Activated CD4-positive, alpha-beta T cell treated with anti-CD3 and anti-CD28 coated beads, Interleukin-2, amount 10 ng/mL, durations not matched to agents 24 days and 14 days (primary cell): ENCODE measurements around the gene EIF5AL1. TPM values are rescaled to one million over a fixed set of nuclear protein-coding genes. Genes with fewer than 3 reads are reported as not detected.
A peak's percentile ranks its signal among the peaks of the same experiment; 100 is the strongest.
"Not testable (repeated sequence)": the region's sequence is repeated elsewhere in the genome, so short reads cannot be mapped to it uniquely, and the experiment has no call there.

Experiments used
- DNase-seq: peaks from one replicate; pipeline ENCODE4 v3.0.0; 2022
- H3K27ac Mint-ChIP-seq: one replicate; pipeline ENCODE4 v1.8.0; 2022; ENCODE audit warnings: mild to moderate bottlenecking, mixed read lengths
- H3K27me3 Mint-ChIP-seq: one replicate; pipeline ENCODE4 v1.8.0; 2022; ENCODE audit warnings: mixed read lengths
- H3K36me3 Mint-ChIP-seq: one replicate; pipeline ENCODE4 v1.8.0; 2022; ENCODE audit warnings: low read depth, mild to moderate bottlenecking, mixed read lengths
- H3K4me1 Mint-ChIP-seq: one replicate; pipeline ENCODE4 v1.8.0; 2021; ENCODE audit warnings: mixed read lengths
- H3K4me3 Mint-ChIP-seq: one replicate; pipeline ENCODE4 v1.8.0; 2022; ENCODE audit warnings: mild to moderate bottlenecking, moderate library complexity, mixed read lengths
- H3K9me3 Mint-ChIP-seq: one replicate; pipeline ENCODE4 v1.8.0; 2021; ENCODE audit warnings: mixed read lengths
- intact Hi-C: fragments of 100-400 bp; cut with micrococcal nuclease; formaldehyde crosslinking; loops from one replicate; pipeline ENCODE4 v1.15.1; 2023
- total RNA-seq: library from RNA; stranded (reverse); gene quantifications from 2 replicates; pipeline ENCODE4 v1.2.3, GENCODE V29; 2022

The EIF5AL1 gene
- total RNA-seq, 1 donor from 2014 or later, result 0.40 TPM

DNA sequence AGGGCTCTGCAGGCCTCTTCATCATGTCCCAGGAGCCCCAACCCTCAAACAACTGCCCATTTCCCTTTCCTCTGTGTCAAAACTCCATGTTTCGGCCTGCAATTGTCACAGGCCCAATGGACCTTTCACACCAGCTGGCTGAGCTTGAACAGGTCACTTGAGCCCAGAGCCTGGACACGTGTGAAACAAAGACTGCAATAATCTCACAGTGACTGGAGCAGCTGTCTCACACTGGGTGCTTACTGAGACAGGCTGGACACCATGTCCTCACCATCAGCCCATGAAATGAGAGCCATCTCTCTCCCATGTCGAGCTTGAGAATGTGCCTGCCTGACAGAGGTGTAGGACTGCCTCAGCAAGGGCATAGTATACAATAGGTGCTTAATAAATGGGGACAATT lies 19.5 kb upstream of the EIF5AL1 start:
- H3K36me3 Mint-ChIP-seq, result no peaks in the 10 kb centered on the region
- peaks cover 26% of the 10 kb centered on the region for H3K27me3 Mint-ChIP-seq
- H3K9me3 Mint-ChIP-seq, result no peaks in the 10 kb centered on the region
- intact Hi-C loops, result no loop called here
- DNase-seq, result no peak
- H3K4me3 Mint-ChIP-seq, result no peak overlapping the region
- no peak overlapping the region for H3K27ac Mint-ChIP-seq
- no peaks in the 10 kb centered on the region for H3K4me1 Mint-ChIP-seq

DNA sequence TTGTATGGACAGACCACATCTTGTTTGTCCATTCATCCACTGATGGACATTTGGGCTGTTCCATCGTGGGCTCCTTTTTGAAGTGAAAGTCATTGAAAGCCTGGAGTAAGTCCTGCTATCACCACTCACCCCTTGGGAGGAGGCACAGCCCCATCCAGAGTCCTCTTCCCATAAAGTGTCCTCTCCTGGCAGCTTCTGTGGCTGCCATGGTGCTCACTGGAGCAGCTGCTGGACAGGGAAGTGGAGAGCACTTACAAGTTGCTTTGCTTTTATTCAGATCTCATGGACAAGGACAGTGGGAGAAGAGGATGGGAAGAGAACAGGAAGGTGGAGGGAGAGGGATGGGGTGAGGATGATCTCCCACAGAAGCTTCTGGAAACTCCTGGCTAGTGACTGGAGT lies 18.5 kb upstream of the EIF5AL1 start:
- Mint-ChIP-seq H3K27ac (no peak overlapping the region), H3K4me1 (no peaks in the 10 kb centered on the region), H3K36me3 (no peaks in the 10 kb centered on the region), H3K27me3 (peaks cover 26% of the 10 kb centered on the region), H3K9me3 (no peaks in the 10 kb centered on the region), H3K4me3 (no peak overlapping the region)
- intact Hi-C loops, result no loop called here
- DNase-seq, result no peak

DNA sequence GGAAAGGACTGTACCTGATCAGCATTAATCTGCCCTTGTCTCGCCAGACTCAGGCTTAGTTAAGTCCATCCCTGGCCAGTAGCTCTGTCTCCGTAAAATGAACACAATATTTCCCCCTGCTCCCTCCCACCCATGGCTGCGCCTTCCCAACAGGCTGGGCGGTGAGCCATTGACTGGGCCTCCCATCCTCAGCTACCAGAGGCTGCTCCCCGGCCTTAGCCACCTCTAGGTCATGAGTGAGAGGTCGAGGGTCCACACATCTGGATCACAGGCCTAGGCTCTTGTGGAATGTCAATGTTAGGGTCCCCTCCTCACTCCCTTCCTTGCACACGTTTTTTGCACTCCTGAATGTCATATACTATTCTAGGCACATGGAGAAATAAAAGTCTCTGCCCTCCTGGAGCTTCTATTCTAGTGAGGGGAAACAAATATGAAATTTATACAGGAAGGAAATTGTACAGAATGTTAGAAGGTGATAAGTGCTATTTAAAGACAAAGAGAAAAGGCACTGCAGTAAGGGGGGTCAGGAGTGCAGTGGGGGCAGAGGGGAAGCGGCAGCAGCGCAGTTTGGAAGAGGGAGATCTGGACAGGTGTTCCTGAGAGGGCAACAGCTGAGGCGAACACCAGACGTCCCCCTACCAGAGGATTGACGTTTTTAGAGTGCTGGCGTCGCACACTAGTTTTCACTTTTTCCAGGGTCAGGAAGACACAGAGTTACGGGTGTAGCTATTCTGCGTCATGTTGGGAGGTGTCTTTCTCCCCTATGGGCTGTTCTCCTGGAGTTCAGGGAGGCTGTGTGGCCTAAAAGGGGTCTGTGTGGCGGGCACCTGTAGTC lies 17.2 kb upstream of the EIF5AL1 start:
- Mint-ChIP-seq H3K4me1 (no peaks in the 10 kb centered on the region), H3K27me3 (peaks cover 28% of the 10 kb centered on the region), H3K4me3 (no peak overlapping the region), H3K9me3 (no peaks in the 10 kb centered on the region), H3K27ac (no peak overlapping the region), H3K36me3 (no peaks in the 10 kb centered on the region)
- intact Hi-C loops, result no loop called here
- DNase-seq, result no peak

DNA sequence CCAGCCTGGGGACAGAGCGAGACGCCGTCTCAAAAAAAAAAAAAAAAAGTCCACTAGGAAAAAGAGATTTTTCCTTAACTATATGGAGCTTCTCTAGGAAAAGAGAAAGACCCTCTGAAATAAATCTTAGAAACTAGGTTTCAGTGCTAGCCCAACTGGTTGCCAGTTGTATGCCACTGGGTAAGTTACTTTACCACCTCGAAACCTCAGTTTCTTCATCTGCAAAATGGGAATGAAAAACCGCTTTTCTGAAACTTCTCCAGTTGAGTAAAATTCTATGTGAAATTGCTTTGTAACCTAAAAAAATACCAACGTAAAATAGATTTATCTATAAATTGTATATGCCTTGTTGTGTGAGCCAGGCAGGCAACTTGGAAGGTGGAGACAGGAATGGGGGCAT lies 16.5 kb upstream of the EIF5AL1 start:
- H3K36me3 Mint-ChIP-seq, result no peaks in the 10 kb centered on the region
- H3K4me1 Mint-ChIP-seq, result no peaks in the 10 kb centered on the region
- no peaks in the 10 kb centered on the region for H3K9me3 Mint-ChIP-seq
- H3K27me3 Mint-ChIP-seq, result peaks cover 28% of the 10 kb centered on the region
- H3K27ac Mint-ChIP-seq, result no peak overlapping the region
- DNase-seq, result no peak
- intact Hi-C loops, result no loop called here
- no peak overlapping the region for H3K4me3 Mint-ChIP-seq

DNA sequence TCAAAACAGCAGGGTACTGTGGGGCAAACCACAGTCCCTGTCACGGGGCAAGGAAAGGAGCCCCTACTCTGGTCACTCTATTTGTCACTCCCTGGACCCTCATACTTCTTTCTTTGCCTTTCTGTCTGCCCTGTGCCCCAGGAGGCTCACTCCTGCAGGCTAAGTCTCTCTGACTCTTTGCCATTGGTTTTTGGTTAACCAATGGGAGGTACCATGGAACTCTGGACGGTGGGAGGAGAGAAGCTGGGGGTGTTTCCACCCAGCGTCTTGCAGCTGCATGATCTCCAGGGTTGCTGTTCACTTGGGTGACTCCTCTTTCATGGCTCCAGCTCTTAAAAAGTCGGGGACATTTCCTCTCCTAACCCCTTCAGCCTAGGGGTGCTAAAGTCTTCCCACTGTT lies 15.4 kb upstream of the EIF5AL1 start:
- no peak overlapping the region for H3K4me3 Mint-ChIP-seq
- no peaks in the 10 kb centered on the region for H3K9me3 Mint-ChIP-seq

DNA sequence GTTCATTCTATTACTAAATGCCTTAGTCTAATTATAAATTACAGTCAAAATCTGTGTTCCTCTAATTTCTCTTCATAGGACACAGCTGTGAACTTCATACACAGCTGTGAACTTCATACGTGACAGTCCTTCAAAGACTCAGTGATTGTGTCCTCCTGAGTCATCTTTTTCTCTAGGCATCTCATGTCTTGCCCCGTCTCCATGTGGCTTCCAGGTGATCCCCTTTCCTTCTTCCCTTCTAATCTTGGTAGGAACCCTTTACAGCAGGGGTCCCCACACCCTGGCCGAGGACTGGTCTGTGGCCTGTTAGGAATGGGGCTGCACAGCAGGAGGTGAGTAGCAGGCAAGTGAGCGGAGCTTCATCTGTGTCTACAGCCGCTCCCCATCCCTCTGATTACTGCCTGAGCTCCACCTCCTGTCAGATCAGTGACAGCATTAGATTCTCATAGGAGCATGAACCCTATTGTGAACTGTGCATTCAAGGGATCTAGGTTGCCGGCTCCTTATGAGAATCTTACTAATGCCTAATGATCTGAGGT lies 14.0 kb upstream of the EIF5AL1 start:
- Mint-ChIP-seq H3K36me3 (no peaks in the 10 kb centered on the region), H3K4me3 (no peak overlapping the region), H3K27ac (no peak overlapping the region), H3K27me3 (peaks cover 36% of the 10 kb centered on the region), H3K4me1 (no peaks in the 10 kb centered on the region), H3K9me3 (no peaks in the 10 kb centered on the region)
- intact Hi-C loops, result no loop called here
- DNase-seq, result peak; percentile 48

More for the DNA sequence above, 15.4 kb upstream of the EIF5AL1 start:
- intact Hi-C loops, result no loop called here
- Mint-ChIP-seq H3K27me3 (peaks cover 30% of the 10 kb centered on the region), H3K36me3 (no peaks in the 10 kb centered on the region), H3K4me1 (no peaks in the 10 kb centered on the region), H3K27ac (no peak overlapping the region)
- peak; percentile 45 for DNase-seq

DNA sequence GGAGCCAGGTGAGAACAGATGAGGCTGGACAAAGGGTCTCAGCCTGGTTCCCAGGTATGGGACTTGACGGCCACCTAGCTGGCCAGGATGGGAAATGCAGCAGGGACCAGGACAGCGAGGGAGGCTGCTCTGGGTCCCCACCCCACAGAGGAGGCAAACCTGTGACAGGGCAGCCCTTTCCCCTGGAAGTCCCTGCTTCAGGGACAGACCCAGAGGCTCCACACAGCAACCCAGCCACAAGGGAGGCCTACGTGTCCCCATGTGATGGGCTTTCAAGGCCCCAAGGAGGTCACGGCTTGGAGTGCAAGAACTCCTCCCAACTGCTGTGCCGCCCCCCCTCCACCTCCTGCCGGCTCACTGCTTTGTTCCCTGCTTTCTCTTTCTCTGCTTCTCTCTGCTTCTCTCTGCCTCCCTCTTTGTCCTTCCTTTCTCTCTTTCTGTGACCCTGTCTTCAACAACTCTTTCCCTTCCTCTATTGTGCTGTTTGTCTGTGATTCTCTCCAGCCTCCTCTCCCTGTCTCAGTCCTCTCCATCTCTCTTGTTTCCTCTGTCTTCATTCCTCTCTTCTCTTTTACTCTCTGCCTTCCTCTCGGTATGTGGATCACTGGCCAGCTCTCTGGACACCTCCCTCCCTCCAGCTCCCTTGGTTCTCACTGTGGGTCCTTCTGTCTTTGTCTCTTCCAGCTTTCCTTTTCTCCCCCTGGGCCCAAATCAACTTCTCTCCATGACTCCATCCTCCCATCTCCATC lies 9.6 kb upstream of the EIF5AL1 start:
- H3K4me1 Mint-ChIP-seq, result peaks cover 9% of the 10 kb centered on the region
- no peak overlapping the region for H3K4me3 Mint-ChIP-seq
- intact Hi-C loops, result no loop called here
- peak; percentile 52 for DNase-seq
- H3K9me3 Mint-ChIP-seq, result no peaks in the 10 kb centered on the region
- peaks cover 24% of the 10 kb centered on the region for H3K27me3 Mint-ChIP-seq
- H3K36me3 Mint-ChIP-seq, result no peaks in the 10 kb centered on the region
- H3K27ac Mint-ChIP-seq, result peak overlapping the region; percentile 45

DNA sequence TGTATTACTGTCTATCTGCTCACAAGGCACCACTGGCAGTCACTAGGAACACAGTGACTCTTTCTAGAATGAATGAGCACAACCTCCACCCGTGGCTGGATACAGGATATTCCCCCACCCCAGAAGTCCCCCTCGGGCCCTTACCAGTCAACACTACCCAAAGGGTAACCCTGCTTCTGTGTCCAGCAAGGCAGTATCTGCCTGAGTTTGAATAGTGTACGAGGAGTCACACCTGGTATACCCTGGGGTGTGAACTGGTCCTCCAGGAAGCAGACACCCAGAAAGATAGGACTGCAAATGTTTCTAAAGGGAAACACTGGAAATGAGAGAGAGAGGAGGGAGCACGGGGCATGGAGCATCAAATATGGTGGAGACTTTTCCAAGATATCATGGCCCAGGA lies 8.5 kb upstream of the EIF5AL1 start:
- intact Hi-C loops, H3K4me3 Mint-ChIP-seq, H3K27ac Mint-ChIP-seq, H3K36me3 Mint-ChIP-seq, H3K9me3 Mint-ChIP-seq, H3K4me1 Mint-ChIP-seq: not testable (repeated sequence)
- DNase-seq, result peak; percentile 51
- H3K27me3 Mint-ChIP-seq, result peaks cover 25% of the 10 kb centered on the region

DNA sequence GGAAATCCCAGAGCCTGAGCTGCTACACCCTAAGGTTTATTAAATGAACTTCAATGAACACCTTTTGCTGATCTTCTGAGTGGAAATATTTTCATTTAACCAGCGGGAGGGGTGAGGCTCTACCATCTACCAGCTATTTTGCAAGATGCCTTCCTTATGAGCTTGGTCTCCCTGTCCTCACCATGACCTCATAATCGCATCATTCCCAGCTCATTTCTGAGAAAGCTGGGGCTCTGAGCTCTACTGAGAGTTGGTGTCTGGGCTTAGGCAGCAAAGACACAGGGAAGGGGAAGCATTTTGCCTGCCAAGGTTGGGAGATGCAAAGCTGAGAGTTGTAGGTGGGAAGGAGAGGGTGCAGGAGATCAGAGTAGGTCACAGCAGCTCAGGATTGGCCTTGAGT lies 7.8 kb upstream of the EIF5AL1 start:
- H3K4me1 Mint-ChIP-seq, DNase-seq, intact Hi-C loops, H3K9me3 Mint-ChIP-seq, H3K27ac Mint-ChIP-seq, H3K4me3 Mint-ChIP-seq, H3K36me3 Mint-ChIP-seq: not testable (repeated sequence)
- peaks cover 23% of the 10 kb centered on the region for H3K27me3 Mint-ChIP-seq

DNA sequence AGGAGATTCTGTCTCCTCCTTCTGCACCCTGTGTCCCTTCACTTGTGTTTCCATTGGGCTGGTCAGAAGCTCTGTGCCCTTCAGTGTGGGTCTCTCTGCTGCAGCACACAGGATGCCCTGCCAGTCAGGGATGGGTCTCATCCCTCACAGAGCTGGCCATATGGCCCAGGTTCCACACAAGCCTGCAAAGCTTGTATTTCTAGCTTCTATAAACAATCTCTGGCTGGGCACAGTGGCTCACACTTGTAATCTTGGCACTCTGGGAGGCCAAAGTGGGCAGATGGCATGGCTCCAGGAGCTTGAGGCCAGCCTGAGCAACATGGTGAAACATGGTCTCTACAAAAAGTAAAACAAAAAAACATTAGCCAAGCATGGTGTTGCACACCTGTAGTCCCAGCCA lies 7.0 kb upstream of the EIF5AL1 start:
- intact Hi-C loops, result not testable (repeated sequence)

DNA sequence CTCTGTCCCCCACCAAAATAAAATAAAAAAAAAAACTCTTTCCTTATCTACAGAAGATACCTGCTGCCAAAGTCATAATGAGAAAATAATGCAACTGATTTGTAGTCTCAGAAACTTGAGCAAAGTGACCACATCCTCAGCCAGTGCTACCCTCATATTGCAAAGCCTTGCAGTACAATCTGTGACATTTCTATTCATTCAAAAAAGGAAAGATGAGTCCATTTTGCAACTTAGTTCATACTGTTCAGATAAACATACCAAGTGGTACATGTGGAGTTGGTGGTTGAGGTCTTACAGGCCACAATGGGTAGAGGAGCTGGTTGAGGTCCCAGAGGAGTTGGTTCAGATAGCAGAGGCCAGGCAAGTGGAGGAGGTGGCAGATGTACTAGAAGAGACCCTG lies 6.5 kb upstream of the EIF5AL1 start:
- Mint-ChIP-seq H3K27me3 (peaks cover 23% of the 10 kb centered on the region), H3K4me1 (peaks cover 9% of the 10 kb centered on the region), H3K9me3 (no peaks in the 10 kb centered on the region), H3K4me3 (no peak overlapping the region), H3K36me3 (no peaks in the 10 kb centered on the region), H3K27ac (no peak overlapping the region)
- intact Hi-C loops, result no loop called here
- DNase-seq, result peak; percentile 54

More for the DNA sequence above, 7.0 kb upstream of the EIF5AL1 start:
- H3K9me3 Mint-ChIP-seq, H3K4me3 Mint-ChIP-seq, H3K36me3 Mint-ChIP-seq, H3K4me1 Mint-ChIP-seq, H3K27ac Mint-ChIP-seq: not testable (repeated sequence)
- peak; percentile 44 for DNase-seq
- peaks cover 23% of the 10 kb centered on the region for H3K27me3 Mint-ChIP-seq

DNA sequence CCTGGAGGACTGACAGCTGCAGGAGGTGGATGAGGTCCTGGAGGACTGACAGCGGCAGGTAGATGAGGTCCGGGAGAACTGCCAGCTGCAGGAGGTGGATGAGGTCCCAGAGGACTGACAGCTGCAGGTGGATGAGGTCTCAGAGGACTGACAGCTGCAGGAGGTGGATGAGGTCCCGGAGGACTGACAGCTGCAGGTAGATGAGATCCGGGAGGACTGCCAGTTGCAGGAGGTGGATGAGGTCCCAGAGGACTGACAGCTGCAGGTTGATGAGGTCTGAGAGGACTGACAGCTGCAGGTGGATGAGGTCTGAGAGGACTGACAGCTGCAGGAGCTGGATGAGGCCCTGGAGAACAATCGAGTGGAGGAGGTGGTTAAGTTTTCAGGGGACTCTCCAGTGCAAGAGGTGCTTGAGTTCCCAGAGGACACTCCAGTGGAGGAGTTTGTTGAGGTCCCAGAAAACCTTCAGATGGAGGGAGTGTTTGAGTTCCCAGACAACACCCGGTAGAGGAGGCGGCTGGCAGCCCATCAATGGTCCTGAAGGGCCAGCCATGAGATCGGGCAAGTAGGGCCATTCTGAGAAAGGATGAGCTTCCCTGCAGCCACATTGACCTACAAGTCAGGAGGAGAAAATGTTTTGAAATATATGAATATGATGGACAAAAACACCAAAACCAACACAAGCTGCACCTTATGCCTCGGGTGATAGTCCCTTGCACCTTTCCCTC lies 4.7 kb upstream of the EIF5AL1 start:
- Mint-ChIP-seq H3K27ac (no peak overlapping the region), H3K4me3 (no peak overlapping the region), H3K4me1 (peaks cover 9% of the 10 kb centered on the region), H3K27me3 (peaks cover 24% of the 10 kb centered on the region), H3K36me3 (no peaks in the 10 kb centered on the region), H3K9me3 (no peaks in the 10 kb centered on the region)
- DNase-seq, result peak; percentile 48
- intact Hi-C loops, result no loop called here

DNA sequence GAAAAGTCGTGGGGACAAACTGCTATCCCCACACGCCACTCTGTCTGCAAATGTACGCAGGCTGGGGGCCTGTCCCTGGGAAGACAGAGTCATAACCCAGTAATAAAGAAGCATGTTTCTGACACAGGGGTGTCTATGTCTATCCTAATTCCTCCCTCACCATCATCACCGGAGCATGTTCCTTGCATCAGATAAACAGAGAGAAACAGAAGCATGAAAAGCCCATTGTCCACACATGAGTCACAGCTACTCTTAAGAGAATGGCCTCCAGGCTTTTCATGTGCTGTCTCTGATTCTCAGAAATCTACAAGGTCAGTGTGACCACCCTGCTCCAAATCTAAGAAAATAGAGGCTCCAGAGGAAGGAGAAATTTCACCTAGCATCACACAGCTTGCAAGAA lies 4.1 kb upstream of the EIF5AL1 start:
- H3K9me3 Mint-ChIP-seq, DNase-seq, H3K4me1 Mint-ChIP-seq, H3K36me3 Mint-ChIP-seq, H3K27ac Mint-ChIP-seq, intact Hi-C loops, H3K4me3 Mint-ChIP-seq: not testable (repeated sequence)
- H3K27me3 Mint-ChIP-seq, result peaks cover 18% of the 10 kb centered on the region
